Measurements from ENCODE around the gene ERN1.

GRCh38 chr17:64008830-64009229, 121.1 kb downstream of the ERN1 start:
- TF ChIP-seq CTCF (IDR thresholded peaks at IDR 0.05; ENCODE audit: borderline replicate concordance, extremely low read depth, low read length, poor library complexity, severe bottlenecking), result no peak
- no peak for TF ChIP-seq EZH2 (IDR thresholded peaks at IDR 0.05; ENCODE audit: borderline replicate concordance, low read depth, low read length, severe bottlenecking)

All from DND-41 (cell line).